HG03196 (cell line): ENCODE data around the gene CFAP53.
"Not testable (repeated sequence)": the region's sequence is repeated elsewhere in the genome, so short reads cannot be mapped to it uniquely, and the experiment has no call there.

ENCODE experiments used
- ATAC-seq: cut with Tn5 transposase; IDR thresholded peaks from one replicate; pipeline ENCODE4 v1.9.1; 2021; ENCODE audit not compliant: unreplicated experiment

CFAP53 gene, protein sequence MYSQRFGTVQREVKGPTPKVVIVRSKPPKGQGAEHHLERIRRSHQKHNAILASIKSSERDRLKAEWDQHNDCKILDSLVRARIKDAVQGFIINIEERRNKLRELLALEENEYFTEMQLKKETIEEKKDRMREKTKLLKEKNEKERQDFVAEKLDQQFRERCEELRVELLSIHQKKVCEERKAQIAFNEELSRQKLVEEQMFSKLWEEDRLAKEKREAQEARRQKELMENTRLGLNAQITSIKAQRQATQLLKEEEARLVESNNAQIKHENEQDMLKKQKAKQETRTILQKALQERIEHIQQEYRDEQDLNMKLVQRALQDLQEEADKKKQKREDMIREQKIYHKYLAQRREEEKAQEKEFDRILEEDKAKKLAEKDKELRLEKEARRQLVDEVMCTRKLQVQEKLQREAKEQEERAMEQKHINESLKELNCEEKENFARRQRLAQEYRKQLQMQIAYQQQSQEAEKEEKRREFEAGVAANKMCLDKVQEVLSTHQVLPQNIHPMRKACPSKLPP

GRCh38 chr18:50266248-50266704 lies at the start of gene CFAP53:
CFAP53 (minus strand) TSS chr18:50266495; CDS start chr18:50266404, 91 bp downstream.
- peak; percentile 64 for ATAC-seq

DNA sequence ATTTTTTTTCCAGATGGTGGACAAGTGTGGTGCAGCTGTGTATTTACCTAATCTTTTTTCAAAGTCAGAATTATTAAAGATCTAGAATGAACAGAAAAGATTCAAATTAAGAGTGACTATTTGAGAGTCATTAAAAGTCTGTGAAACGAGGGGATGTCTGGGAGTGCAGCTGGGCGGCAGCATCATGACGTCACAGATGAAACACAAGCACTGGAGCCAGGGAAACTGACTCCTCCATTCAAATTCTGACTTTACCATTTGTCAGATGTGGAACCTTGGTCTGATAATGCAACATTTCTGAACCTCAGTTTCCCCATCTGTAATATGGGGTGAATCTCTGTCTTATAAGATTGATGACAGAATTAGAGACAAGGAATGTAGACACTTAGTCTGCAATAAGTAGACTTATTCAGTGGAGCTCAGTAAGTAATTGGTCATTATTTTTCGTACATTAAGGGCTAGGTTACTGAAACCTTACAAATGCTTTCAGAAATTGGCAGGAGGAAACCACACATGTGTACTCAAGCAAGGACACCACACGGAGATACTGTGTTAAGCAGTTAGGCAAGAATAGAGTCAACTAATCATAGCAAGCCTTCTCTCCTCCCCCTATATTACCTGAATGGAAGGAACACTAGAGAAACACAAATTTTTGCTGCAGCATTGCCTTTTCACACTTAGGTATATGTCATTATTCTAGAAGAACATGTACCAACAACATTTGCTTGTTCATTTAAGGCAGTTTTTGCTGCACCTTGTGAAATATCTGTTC lies 49.0 kb upstream of the CFAP53 start:
- peak; percentile 68 for ATAC-seq

GRCh38 chr18:50313873-50314460 lies 47.7 kb upstream of the CFAP53 start:
- ATAC-seq: no peak

DNA sequence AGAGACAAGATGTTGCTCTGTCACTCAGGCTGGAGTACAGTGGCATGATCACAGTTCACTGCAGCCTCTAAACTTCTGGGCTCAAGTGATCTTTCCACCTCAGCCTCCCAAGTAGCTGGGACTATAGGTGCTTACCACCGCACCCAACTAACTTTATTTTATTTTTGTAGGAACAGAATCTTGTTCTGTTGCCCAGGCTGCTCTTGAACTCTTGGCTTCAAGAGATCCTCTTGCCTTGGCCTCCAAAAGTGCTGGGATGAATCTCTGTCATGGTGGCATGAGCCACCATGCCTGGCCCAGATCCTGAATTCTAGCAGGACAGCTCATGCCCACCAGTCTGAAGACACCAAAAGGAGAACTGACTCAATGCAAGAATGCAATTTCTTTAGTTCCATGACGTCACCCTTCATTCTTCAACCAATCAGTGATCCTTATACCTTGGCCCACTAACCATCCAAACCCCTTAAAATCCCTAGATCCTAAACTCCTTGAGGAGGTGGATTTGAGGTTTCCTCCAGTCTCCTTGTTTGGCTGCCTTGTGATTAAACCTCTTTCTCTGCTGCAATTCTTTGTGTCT lies 46.8 kb upstream of the CFAP53 start:
- ATAC-seq: peak; percentile 30

DNA sequence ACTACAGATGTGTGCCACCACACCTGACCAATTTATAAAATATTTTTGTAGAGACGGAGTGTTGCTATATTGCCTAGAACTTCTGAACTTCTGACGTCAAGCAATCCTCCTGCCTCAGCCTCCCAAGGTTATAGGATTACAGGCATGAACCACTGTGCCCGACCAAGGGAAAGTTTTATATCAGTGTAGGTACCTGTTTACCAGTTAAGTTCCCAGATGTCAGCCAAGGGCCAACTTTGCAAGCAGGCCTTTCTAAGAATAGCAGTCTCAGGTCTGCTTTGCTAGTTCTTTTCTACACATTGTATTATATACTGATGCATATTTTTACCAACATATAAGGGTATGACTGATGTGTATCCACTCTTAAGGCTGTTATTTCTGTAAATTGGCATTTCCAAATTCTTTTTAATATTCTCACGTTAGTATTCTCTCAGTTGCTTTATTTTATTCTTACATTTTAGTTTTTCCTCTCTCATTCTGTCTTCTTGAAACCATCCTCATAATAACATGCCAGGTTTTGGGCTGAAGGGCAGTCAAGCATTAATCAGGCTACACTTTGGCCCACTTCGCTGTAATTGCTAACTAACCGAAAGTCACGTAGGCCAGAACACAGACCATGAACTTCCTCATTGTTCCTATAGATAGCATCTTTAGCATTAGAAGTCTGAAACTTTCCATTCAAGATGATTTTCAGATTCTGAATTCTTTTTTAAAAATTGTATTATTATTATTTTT lies 46.2 kb upstream of the CFAP53 start:
- ATAC-seq: peak; percentile 69

DNA sequence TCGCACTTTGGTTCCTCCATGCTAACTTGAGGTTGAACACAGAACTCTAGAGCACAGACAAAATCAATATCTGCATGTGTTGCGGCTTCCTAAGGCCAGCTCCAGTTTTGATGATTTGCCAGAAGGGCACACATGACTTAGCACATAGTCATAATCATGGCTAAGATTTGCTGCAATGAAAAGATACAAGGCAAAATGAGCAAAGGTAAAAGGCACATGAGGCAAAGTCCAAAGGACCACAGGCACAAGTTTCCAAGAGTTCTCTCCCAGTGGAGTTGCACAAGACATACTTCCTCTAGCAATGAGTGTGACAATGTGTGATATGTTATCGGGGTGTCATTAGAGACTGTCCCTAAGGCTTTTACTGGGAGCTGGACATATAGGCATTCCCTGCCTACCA lies 45.4 kb upstream of the CFAP53 start:
- ATAC-seq: no peak

- no peak for ATAC-seq
These were observed 43.8 kb upstream of the CFAP53 start for GRCh38 chr18:50310080-50310479.

GRCh38 chr18:50308851-50309250 lies 42.6 kb upstream of the CFAP53 start:
- not testable (repeated sequence) for ATAC-seq

- peak; percentile 80 for ATAC-seq
These were observed 41.6 kb upstream of the CFAP53 start for GRCh38 chr18:50307738-50308470.

GRCh38 chr18:50307400-50307737 lies 41.1 kb upstream of the CFAP53 start:
- no peak for ATAC-seq

- no peak for ATAC-seq
These were observed 40.6 kb upstream of the CFAP53 start for GRCh38 chr18:50306944-50307343.

GRCh38 chr18:50301074-50301473 lies 34.8 kb upstream of the CFAP53 start:
- ATAC-seq: no peak

DNA sequence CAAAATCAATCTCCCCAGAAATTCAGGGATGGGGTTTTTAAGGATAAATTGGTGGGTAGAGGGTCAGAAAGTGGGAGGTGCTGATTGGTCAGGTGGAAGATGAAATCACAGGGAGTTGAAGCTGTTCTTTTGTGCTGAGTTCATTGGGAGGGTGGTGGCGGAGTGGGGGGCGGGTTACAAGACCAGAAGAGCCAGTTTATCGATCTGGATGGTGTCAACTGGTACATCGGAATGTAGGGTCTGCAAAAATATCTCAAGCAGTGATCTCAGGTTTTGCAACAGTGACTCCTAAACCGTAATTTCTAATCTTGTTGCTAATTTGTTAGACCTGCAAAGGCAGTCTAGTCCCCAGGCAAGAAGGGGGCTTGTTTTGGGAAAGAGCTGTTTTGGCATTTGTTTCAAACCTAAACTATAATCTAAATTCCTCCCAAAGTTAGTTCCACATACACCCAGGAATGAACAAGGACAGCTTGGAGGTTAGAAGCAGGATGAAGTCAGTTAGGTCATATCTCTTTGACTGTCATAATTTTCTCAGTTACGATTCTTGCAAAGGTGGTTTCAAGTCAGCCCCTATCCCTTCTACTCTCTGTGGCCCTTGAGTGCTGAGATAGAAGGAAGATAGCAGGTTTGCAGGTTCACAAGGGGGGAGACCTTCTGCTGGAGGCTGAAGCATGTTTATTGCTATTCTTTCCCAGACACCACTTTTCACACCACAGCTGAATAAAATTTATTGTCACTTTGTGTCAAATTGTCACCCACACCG lies 33.5 kb upstream of the CFAP53 start:
- ATAC-seq: no peak

- ATAC-seq: no peak
These were observed 32.4 kb upstream of the CFAP53 start for GRCh38 chr18:50298443-50299284.

DNA sequence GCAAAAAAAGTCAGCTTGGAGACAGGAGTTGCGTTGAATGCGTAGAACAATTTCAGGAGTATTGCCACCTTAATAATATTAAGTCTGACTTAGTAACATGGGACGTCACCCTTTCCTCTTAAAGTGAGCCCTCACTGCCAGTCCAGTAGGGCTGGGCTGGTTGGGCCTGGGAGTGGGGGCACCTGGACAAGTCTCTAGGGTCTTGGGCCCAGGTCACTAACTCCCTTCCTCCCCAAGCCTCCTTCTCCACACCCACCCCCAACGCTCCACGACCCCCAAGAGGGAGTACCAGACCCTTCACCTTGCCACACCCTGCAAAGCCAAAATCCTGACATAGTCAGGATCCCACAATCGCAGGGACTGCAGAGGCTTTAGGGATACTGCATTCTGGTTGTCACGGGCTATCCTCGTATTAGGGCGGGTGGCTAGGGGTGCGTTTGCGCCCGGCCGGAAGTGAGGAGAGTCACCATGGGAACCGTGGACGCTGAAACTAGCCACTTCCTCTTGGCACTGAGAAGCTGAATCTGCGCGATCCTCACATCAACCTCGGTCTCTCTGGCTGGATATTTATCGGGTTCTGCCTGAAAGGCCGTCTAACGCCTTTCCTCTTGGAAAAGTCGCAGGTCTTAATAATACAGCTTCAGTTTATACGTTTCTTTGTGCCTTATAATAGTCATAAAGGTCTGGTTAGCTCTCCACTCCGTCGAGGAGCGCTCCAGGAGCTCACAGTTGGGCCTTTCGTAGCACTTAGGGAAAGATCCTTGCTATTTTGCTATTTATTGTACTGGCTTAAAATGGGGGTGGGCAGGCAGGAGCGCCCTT lies 31.5 kb upstream of the CFAP53 start:
- ATAC-seq: peak; percentile 99

- no peak for ATAC-seq
These were observed 26.7 kb upstream of the CFAP53 start for GRCh38 chr18:50293039-50293438.

DNA sequence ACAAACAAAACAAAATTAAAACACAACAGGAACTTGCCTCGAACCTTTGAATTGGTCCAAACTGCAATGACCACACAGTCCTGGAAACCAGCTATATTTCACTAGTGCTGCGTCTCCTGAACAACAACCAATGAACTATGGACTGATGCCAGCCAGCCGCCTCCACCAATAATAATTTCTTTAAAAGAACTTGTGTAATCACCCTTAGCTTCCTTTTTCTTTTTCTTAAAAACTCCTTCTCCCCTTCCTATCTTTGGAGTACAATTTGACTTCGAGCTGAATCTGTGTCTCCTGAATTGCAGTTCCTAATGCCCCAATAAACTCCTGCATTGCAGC lies 22.8 kb upstream of the CFAP53 start:
- no peak for ATAC-seq
